ENCODE results near the gene GABRB3.

GRCh38 chr15:26724381-26725150 is 48.3 kb downstream of the GABRB3 start:
- TF ChIP-seq CTCF (IDR thresholded peaks at IDR 0.05): no peak
- TF ChIP-seq EZH2 (IDR thresholded peaks at IDR 0.05; ENCODE audit: borderline replicate concordance, insufficient read depth, low read depth, low read length, poor library complexity, severe bottlenecking): no peak

Data from B cell (primary cell).